Esophagus squamous epithelium (tissue), 4 donors: ENCODE data around the gene CDKN2B-AS1.

Source experiments
- POLR2A ChIP-seq, 4 donors: fragments of 450-650 bp; IDR thresholded peaks; one replicate each; pipeline ENCODE4 v1.6.1; 2017; ENCODE audit warnings: antibody characterized with exemption in 4 of 4, mild to moderate bottlenecking in 4 of 4, moderate library complexity in 3 of 4
- TF ChIP-seq, protein P1 (sequence below), 6 experiments: fragments of 450-650 bp in 4 of 6; fragments of 200-600 bp in 2 of 6; sonication (generic) in 2 of 6; IDR thresholded peaks; one replicate each; pipeline ENCODE4 v1.5.1; 2016 to 2019; ENCODE audit warnings: antibody characterized with exemption in 6 of 6, mild to moderate bottlenecking in 4 of 6, moderate library complexity in 4 of 6

DNA sequence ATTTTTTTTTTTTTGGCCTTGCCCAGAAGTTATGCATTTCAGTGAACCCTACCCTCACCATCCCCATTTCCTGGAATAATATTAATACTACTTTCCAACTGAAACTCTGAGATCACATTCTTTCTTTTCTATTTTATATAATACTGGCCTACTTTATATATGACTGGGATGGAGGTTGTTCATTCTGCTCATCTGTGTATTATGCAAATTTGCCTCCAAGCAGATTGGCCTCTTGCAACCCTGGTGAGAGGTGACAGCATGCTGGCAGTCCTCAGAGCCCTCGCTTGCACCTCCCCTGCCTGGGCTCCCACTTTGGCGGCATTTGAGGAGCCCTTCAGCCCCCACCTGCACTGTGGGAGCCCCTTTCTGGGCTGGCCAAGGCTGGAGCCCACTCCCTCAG, 35.8 kb upstream of the CDKN2B-AS1 start:
- TF ChIP-seq, protein P1, sequence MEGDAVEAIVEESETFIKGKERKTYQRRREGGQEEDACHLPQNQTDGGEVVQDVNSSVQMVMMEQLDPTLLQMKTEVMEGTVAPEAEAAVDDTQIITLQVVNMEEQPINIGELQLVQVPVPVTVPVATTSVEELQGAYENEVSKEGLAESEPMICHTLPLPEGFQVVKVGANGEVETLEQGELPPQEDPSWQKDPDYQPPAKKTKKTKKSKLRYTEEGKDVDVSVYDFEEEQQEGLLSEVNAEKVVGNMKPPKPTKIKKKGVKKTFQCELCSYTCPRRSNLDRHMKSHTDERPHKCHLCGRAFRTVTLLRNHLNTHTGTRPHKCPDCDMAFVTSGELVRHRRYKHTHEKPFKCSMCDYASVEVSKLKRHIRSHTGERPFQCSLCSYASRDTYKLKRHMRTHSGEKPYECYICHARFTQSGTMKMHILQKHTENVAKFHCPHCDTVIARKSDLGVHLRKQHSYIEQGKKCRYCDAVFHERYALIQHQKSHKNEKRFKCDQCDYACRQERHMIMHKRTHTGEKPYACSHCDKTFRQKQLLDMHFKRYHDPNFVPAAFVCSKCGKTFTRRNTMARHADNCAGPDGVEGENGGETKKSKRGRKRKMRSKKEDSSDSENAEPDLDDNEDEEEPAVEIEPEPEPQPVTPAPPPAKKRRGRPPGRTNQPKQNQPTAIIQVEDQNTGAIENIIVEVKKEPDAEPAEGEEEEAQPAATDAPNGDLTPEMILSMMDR (IDR thresholded peaks at IDR 0.05), result no peak
- no peak for TF ChIP-seq POLR2A (IDR thresholded peaks at IDR 0.05)
